Measurements from ENCODE around the gene PCBP3.
"Not testable (repeated sequence)": the region's sequence is repeated elsewhere in the genome, so short reads cannot be mapped to it uniquely, and the experiment has no call there.

The PCBP3 gene

GRCh38 chr21:45718413-45718812 is 74.9 kb downstream of the PCBP3 start:
- no peaks in the 10 kb centered on the region for H3K9me3 ChIP-seq
- no peak for TF ChIP-seq CTCF (IDR thresholded peaks at IDR 0.05)
- no peaks in the 10 kb centered on the region for H3K36me3 ChIP-seq
- H3K27ac ChIP-seq = no peak overlapping the region
- no peak overlapping the region for H3K4me3 ChIP-seq (ENCODE audit: low read depth in 1 of 2, low read length in 1 of 2)
- no peaks in the 10 kb centered on the region for H3K4me1 ChIP-seq (ENCODE audit: control insufficient read depth in 1 of 2, insufficient read depth in 1 of 2, low read depth in 1 of 2, low read length in 1 of 2)
- H3K27me3 ChIP-seq = no peaks in the 10 kb centered on the region

GRCh38 chr21:45719177-45719802 is 75.8 kb downstream of the PCBP3 start:
- Histone ChIP-seq H3K9me3 (no peaks in the 10 kb centered on the region), H3K27ac (no peak overlapping the region), H3K4me1 (ENCODE audit: control insufficient read depth in 1 of 2, insufficient read depth in 1 of 2, low read depth in 1 of 2, low read length in 1 of 2) (no peaks in the 10 kb centered on the region), H3K36me3 (no peaks in the 10 kb centered on the region), H3K27me3 (no peaks in the 10 kb centered on the region), H3K4me3 (ENCODE audit: low read depth in 1 of 2, low read length in 1 of 2) (no peak overlapping the region)
- no peak for TF ChIP-seq CTCF (IDR thresholded peaks at IDR 0.05)

- H3K9me3 ChIP-seq; H3K4me1 ChIP-seq (ENCODE audit: control insufficient read depth in 1 of 2, insufficient read depth in 1 of 2, low read depth in 1 of 2, low read length in 1 of 2); H3K36me3 ChIP-seq; H3K4me3 ChIP-seq (ENCODE audit: low read depth in 1 of 2, low read length in 1 of 2); H3K27ac ChIP-seq; H3K27me3 ChIP-seq: not testable (repeated sequence)
These were observed 76.7 kb downstream of the PCBP3 start for GRCh38 chr21:45720204-45720603.

GRCh38 chr21:45721671-45722070 is 78.1 kb downstream of the PCBP3 start:
- H3K4me3 ChIP-seq (ENCODE audit: low read depth in 1 of 2, low read length in 1 of 2) = no peak overlapping the region
- no peak overlapping the region for H3K27ac ChIP-seq
- no peaks in the 10 kb centered on the region for H3K27me3 ChIP-seq
- no peaks in the 10 kb centered on the region for H3K36me3 ChIP-seq
- TF ChIP-seq CTCF (IDR thresholded peaks at IDR 0.05) = no peak
- H3K9me3 ChIP-seq = no peaks in the 10 kb centered on the region
- H3K4me1 ChIP-seq (ENCODE audit: control insufficient read depth in 1 of 2, insufficient read depth in 1 of 2, low read depth in 1 of 2, low read length in 1 of 2) = no peaks in the 10 kb centered on the region

GRCh38 chr21:45723049-45723958 is 79.8 kb downstream of the PCBP3 start:
- no peaks in the 10 kb centered on the region for H3K4me1 ChIP-seq (ENCODE audit: control insufficient read depth in 1 of 2, insufficient read depth in 1 of 2, low read depth in 1 of 2, low read length in 1 of 2)

More at GRCh38 chr21:45723049-45723958, 79.8 kb downstream of the PCBP3 start:
- no peak overlapping the region for H3K27ac ChIP-seq
- H3K36me3 ChIP-seq = no peaks in the 10 kb centered on the region
- TF ChIP-seq CTCF (IDR thresholded peaks at IDR 0.05) = no peak
- H3K27me3 ChIP-seq = no peaks in the 10 kb centered on the region
- H3K4me3 ChIP-seq (ENCODE audit: low read depth in 1 of 2, low read length in 1 of 2) = no peak overlapping the region
- no peaks in the 10 kb centered on the region for H3K9me3 ChIP-seq
